ENCODE data around the gene RNF224.
A peak's percentile ranks its signal among the peaks of the same experiment; 100 is the strongest.

Gene RNF224

DNA sequence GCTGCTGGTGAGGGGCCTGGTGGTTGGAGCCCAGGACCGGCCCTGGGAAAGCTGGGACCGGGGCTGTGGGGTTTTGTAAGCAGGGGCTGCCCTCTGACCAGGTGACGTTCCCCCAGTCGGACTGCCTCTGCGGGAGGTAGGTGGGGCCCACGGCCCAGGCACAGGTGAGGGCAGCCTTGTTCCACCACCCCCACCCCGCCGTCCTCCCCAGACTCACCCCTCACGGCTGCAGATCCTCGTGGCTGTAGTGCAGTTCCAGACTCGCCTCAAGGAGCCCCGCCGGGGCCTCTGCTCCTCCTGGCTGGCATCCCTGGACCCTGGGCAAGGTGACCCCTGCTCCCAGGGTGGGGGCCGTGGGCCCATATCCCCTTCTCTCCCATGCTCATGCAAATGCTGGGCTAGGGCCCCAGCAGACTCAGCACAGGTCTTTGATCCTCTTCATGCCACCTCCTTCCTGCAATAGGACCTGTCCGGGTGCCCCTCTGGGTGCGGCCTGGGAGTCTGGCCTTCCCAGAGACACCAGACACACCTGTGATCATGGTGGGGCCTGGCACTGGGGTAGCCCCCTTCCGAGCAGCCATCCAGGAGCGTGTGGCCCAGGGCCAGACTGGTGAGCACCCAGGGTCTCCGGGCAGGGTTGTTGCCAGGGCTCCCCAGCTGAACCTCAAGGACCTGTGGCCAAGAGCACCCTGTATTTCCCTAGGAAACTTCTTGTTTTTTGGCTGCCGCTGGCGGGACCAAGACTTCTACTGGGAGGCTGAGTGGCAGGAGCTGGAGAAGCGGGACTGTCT is 11.9 kb upstream of the RNF224 start:
- DNase-seq (ENCODE audit: low spot score): no peak

DNA sequence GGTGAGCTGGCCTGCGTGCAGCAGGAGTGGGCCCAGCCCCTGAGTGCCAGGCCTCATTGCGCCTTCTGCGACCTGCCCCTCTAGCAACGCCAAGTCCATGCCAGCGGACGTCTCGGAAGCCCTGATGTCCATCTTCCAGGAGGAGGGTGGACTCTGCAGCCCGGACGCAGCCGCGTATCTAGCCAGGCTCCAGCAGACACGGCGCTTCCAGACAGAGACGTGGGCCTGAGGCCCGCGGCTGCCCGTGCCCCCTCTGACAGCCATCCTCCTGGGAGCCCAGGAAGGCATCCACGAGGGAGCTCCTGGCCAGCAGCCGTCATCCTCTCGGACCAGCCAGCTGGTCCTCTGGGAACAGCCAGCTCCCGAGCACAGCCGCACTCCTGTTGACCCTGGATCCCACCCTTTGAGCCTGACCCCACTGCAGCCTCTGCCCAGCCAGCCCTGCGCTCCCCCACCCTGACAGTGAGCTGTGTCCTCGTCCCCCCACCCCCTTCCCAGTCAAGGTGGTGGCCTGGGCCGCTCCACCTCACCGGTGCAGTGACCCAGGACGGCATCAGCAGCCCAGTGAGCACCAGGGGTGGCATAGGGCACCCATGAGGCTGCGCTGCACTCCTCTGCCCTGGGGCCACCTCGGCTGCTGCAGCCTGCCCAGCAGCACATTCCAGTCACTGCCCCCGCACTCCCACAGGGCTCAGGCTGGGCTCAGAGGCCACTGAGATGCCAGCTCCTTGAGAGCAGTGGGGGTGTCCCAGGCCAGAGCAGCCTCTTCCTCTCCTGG is 10.9 kb upstream of the RNF224 start:
- DNase-seq (ENCODE audit: low spot score): no peak

- DNase-seq (ENCODE audit: low spot score): no peak
Observed at GRCh38 chr9:137217276-137218211, 9.8 kb upstream of the RNF224 start.

DNA sequence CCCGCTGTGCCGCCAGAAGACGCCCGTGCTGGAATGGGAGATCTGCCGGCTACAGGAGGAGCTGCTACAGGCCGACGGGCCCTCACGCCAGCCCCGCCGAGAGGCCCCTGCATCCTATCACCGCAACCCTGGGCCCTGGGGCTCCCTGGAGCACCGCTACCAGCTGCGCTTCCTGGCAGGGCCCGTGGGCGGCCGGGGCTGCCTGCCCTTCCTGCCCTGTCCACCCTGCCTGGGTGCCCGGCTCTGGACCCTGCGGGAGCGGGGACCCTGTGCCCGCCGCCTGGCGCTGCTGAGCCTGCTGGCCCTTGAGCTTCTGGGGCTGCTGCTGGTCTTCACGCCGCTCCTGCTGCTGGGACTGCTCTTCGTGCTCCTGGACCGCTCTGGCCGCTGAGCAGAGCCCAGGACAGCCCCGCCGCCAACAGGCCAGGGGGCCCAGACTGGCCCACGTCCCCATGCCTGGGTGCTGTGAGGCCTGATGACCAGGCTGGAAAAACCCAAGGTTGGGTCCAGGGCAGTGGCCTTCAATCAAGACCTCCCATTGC is 9.0 kb upstream of the RNF224 start:
- DNase-seq (ENCODE audit: low spot score): no peak

DNA sequence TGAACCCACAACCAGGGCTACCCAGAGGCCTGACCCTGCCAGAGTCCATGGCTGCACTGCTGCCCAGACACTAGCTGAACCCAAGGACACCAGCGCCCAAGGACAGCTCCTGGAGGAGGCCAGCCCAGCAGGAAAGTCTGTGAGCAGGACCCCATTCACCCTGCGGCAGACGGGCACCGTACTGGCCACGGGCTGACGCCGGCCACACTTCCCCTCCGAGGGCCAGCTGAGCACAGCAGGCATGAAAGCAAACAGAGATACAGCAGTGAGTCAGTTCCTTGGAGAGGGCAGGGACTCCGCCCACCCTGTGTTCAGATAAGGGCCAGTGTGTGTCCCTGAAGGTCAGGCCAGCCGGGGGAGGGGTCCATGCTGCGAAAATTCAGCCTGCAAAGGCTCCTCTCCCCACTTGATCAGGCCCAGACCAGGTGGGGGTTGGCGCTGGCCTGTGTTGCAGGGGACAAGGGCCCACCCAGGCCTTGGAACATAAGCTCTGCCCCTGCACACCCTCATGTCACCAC is 8.5 kb upstream of the RNF224 start:
- DNase-seq (ENCODE audit: low spot score): no peak

GRCh38 chr9:137219757-137220316 is 7.5 kb upstream of the RNF224 start:
- DNase-seq (ENCODE audit: low spot score): no peak

DNA sequence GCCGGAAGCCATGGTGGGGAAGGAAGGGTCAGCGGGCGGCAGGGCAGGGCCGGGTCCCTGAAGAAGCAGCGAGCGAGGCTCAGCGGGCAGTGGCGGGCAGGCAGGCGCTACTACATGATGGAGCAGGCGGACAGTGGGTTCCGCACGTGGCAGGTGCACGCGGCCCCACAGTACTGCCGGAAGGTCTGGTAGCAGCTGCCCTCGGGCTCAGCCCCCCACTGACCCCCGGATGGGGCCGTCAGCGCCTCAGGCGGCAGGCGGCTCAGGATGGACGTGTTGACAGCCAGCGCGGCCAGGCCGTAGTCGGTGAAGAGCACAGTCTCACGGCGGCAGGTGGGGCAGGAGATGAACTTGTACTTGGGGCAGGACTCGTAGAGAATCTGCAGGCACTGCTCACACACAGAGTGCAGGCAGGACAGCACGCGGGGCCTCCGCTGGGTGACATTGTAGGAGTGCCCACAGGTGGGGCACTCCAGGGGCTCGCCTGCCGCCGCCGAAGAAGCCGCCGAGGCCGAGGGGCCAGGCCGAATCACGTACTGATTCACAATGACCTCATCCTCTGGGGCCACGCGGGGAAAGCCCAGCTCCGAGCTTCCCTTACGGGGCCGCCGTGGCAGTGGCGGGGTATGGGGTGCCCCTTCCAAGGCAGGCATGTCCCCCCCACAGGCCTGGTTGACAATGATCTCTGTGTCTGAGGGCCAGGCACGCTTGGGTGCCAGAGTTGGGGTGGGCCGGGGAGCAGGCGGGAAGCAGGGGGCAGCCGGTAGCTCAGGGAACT is 6.8 kb upstream of the RNF224 start:
- DNase-seq (ENCODE audit: low spot score): no peak

- no peak for DNase-seq (ENCODE audit: low spot score)
Observed at GRCh38 chr9:137221095-137221505, 6.2 kb upstream of the RNF224 start.

DNA sequence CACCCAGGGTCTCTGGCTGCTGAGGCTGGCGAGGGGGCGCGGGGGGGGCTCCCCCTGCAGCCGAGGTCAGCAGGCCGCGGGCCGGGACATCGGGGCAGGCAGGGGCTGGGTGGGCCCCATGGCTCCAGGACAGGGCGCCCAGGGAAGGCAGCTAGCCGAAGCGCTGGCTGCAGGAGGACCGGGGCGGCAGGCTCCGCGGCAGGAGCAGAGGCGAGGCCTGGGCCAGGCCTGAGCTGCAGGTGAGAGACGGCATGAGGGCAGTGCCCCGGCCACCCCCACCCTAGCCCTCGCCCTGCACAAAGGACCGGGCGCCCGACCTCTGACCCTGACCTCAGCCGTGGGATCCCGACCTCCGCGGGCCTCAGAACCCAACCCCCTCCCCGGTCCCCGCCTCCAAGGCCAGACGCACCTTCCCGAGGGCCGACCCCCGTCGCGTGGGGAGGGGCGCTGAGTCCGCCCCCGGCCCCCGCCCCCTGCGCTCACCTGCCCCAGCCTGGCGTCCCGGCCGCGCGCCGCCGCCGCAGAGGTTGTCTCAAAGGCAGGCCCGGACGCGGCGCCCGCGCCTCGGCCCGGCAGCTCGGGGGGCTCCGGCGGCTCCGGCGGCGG is 5.7 kb upstream of the RNF224 start:
- no peak for DNase-seq (ENCODE audit: low spot score)

GRCh38 chr9:137222190-137223077 is 4.9 kb upstream of the RNF224 start, which contains the start of gene RNF208:
RNF208 (minus strand) TSS chr9:137222240; CDS start chr9:137221212, 1,028 bp downstream.
- DNase-seq (ENCODE audit: low spot score): no peak

DNA sequence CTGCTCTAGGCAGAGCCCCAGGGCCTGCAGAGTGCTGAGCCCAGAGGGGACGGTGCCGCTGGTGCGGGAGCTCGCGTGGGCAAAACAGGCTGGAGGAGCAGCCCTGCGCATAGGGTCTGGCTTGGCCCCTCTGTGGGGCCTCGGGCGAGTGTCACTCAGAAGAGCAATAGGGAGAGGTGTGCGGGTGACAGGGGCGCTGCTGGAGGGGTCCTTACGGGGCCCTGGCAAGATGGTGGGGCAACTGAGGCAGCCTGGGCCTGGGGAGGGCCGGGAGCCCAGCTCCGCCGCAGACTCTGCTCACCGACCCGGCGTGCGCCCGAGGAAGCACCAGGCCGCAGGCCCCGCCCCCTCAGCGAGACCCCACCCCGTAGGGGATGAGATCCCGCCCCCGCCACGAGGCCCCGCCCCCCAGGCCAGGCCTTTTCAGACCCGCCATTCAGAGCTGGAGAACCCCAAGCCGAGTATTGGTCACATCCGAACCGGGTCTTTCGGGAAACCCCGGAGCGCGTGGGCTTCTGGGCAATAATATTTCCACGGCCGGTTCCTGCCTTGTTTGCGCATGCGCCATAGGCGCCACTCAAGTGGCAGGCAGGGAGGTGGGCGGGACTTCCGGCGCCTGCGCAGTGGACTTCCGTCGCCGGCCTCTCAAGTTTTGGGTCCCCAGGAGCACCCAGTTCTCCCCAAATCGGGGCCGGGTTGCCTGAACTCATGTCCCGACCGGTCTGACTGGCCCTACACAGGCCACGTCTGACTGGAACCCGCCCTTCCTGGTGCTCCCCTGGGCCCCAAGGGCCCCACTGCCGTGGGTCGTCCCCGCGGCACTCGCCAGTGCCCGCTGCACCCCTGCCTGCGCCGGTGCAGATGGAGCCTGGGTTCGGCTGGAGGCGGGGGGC is 4.0 kb upstream of the RNF224 start:
- DNase-seq (ENCODE audit: low spot score): peak; percentile 100

GRCh38 chr9:137224830-137225694 is 2.2 kb upstream of the RNF224 start, which contains the start of gene CYSRT1:
CYSRT1 (plus strand) TSS chr9:137225174; CDS start chr9:137225622, 448 bp downstream.
- DNase-seq (ENCODE audit: low spot score): no peak

GRCh38 chr9:137225699-137226331 is 1.5 kb upstream of the RNF224 start:
- DNase-seq (ENCODE audit: low spot score): no peak

DNA sequence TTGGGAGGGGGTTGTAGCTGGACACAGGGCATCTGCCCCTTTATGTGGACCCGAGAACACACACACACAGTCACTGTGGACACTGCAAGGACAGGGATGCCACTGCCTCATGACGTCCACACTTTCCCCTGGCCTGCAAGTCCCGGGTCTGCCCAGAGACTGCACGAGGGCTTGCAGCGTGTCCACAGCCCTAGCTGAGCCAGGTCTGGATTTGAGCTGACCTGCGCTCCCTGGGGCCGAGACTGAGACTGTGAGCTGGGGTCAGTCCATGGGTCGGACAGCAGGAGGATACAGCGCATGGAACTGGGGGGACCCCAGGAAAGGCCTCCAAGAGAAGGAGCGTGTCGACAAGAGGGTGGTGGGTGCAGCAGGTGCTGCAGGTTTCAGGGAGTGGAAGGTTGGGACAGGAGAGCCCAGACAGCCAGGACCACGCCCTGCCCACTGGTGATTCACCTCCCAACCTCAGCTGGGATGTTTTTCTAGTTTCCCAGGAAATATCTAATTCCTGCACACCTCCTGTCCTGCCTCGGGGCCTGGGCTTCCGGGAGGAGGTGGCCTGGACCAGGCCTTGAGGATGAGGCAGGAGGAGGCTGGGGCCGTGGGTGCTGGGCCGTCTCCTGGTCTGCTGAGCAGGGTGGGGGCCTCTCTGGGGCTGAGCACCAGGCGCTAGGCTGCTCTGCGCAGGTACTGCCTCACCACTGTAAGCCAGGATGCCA is 806 bp upstream of the RNF224 start:
- no peak for DNase-seq (ENCODE audit: low spot score)

DNA sequence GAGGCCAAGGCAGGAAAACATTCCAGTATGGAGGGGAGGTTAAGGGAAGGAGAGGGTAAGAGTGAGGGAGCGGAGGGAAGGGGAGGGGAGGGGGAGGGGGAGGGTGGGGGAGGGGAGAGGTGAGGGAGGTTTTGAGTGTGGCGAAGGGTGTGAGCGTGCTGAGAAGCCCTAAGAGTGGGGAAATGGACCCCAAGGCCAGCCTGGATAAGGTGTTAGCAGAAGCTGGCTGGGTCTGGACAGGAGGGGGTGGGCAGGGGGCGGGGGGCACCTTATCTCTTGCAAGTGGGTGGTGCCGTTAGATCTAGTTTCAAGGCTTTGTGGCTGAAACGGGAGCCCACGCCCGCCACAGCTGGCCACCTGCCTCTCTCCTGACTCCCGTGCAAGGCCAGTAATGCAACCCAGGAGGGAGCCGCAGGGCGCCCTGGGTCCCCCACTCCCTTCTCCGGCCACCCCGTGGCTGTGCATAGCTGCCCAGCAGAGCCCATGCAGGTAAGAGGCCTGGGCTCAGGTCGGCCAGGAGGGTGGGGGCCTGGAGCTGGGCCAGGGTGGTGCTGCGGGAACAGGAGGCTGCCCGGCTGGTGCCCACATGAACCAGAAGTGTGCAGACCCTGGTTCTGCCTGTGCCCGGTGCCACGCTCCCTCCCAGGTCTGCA is 677 bp downstream of the RNF224 start:
- no peak for DNase-seq (ENCODE audit: low spot score)

All from activated CD4-positive, alpha-beta T cell treated with anti-CD3 and anti-CD28 coated beads, Interleukin-2, Interleukin-4, amounts not matched to agents 100 ng/mL and 50 ng/mL, durations not matched to agents 16 hours and 8 hours (primary cell).